Endothelial cell of umbilical vein (primary cell): ENCODE data around the gene PDE10A. TPM values are rescaled to one million over a fixed set of nuclear protein-coding genes. Genes with fewer than 3 reads are reported as not detected.

Source experiments
- BruUV-seq: library from RNA; stranded (reverse); fragments of 400-500 nt; replicated peaks from 2 replicates; lab custom pipeline; 2021; lab: Mats Ljungman, UMichigan
- CTCF ChIA-PET: fragments of 300-600, 350-600 bp; sonication (Branson Sonifier 250); formaldehyde crosslinking; loops from one replicate; lab custom pipeline; 2021; ENCODE audit warnings: antibody characterized with exemption, inconsistent platforms; lab: Charles Lee
- POLR2A ChIA-PET: fragments of 300-600, 350-600 bp; sonication (Branson Sonifier 250); formaldehyde crosslinking; loops from one replicate; lab custom pipeline; 2021; ENCODE audit warnings: antibody characterized with exemption, inconsistent platforms; lab: Charles Lee
- DNase-seq: peaks from one replicate; pipeline ENCODE4 v3.0.0-alpha.2; 2011; ENCODE audit warnings: low read depth, low spot score
- FAIRE-seq: peaks from 2 replicates; lab custom pipeline; 2011; peaks lifted over from hg19 to GRCh38; lab: Jason Lieb, UNC
- H2AFZ ChIP-seq: 2 replicates; pipeline ENCODE4 v1.6.0; 2012; ENCODE audit warnings: low read depth, low read length, control low read depth, inconsistent platforms
- H3K27ac ChIP-seq: 2 replicates; pipeline ENCODE4 v1.5.1; 2011; ENCODE audit warnings: low read depth, mild to moderate bottlenecking, control low read depth, low read length, moderate library complexity; ENCODE audit not compliant: insufficient read depth
- H3K27me3 ChIP-seq, 2 experiments: 2 replicates each; pipeline versions ENCODE4 v1.6.0 to v1.6.1; 2011; ENCODE audit warnings: low read length in 2 of 2, mixed read lengths in 1 of 2; ENCODE audit not compliant: control insufficient read depth in 2 of 2, insufficient read depth in 2 of 2
- H3K36me3 ChIP-seq, 2 experiments: 2 replicates in 1 of 2; 3 replicates in 1 of 2; pipeline ENCODE4 v1.5.1; 2011; ENCODE audit warnings: low read length in 2 of 2, mild to moderate bottlenecking in 1 of 2, moderate library complexity in 1 of 2; ENCODE audit not compliant: control insufficient read depth in 2 of 2, insufficient read depth in 2 of 2; ENCODE audit errors: extremely low read depth in 1 of 2
- H3K4me1 ChIP-seq: 3 replicates; pipeline ENCODE4 v1.5.1; 2011; ENCODE audit warnings: mild to moderate bottlenecking, low read length; ENCODE audit not compliant: control insufficient read depth, insufficient read depth; ENCODE audit errors: extremely low read depth
- H3K4me2 ChIP-seq: 2 replicates; pipeline ENCODE4 v1.6.1; 2011; ENCODE audit warnings: low read length, control low read depth, mixed read lengths; ENCODE audit not compliant: insufficient read depth
- H3K4me3 ChIP-seq, 3 experiments: fragments of 200-600 bp in 1 of 3; sonication (generic), shearing (Covaris generic) in 1 of 3; replicated peaks in 1 of 3; 2 replicates each; pipeline ENCODE4 v1.5.1; 2011 to 2016; ENCODE audit warnings: control low read depth in 3 of 3, low read length in 3 of 3, mild to moderate bottlenecking in 2 of 3, inconsistent platforms in 1 of 3, low read depth in 1 of 3, moderate library complexity in 1 of 3; ENCODE audit not compliant: insufficient read depth in 1 of 3
- H3K79me2 ChIP-seq: 2 replicates; pipeline ENCODE4 v1.6.0; 2012; ENCODE audit warnings: low read length, inconsistent platforms; ENCODE audit not compliant: control insufficient read depth, insufficient read depth
- H3K9ac ChIP-seq: replicated peaks from 2 replicates; pipeline ENCODE3; 2011; ENCODE audit warnings: low read length, control low read depth; ENCODE audit not compliant: insufficient read depth; ENCODE audit errors: extremely low read depth
- H3K9me1 ChIP-seq: replicated peaks from 3 replicates; pipeline ENCODE4 v1.6.0; 2011; ENCODE audit warnings: mild to moderate bottlenecking, low read length; ENCODE audit not compliant: control insufficient read depth, insufficient read depth; ENCODE audit errors: extremely low read depth
- H3K9me3 ChIP-seq: replicated peaks from 2 replicates; pipeline ENCODE4 v1.5.1; 2012; ENCODE audit warnings: low read length, inconsistent platforms; ENCODE audit not compliant: control insufficient read depth, insufficient read depth
- H4K20me1 ChIP-seq: replicated peaks from 2 replicates; pipeline ENCODE3; 2011; ENCODE audit warnings: mild to moderate bottlenecking, low read length; ENCODE audit not compliant: control insufficient read depth, insufficient read depth; ENCODE audit errors: extremely low read depth
- CTCF ChIP-seq, 2 donors: IDR thresholded peaks; 1 replicate in 1 of 2; 2 replicates in 1 of 2; pipeline ENCODE4 v1.5.1; 2011; ENCODE audit warnings: low read length in 2 of 2, mild to moderate bottlenecking in 2 of 2, moderate library complexity in 2 of 2, control low read depth in 1 of 2, inconsistent platforms in 1 of 2, low read depth in 1 of 2; ENCODE audit not compliant: insufficient read depth in 1 of 2; ENCODE audit errors: extremely low read depth in 1 of 2
- EZH2 ChIP-seq: IDR thresholded peaks from 2 replicates; pipeline ENCODE4 v1.6.1; 2012; ENCODE audit warnings: borderline replicate concordance, low read depth, mild to moderate bottlenecking, moderate library complexity, low read length, inconsistent platforms; ENCODE audit not compliant: severe bottlenecking
- FOS ChIP-seq: IDR thresholded peaks from 2 replicates; pipeline ENCODE4 v1.6.1; 2011; ENCODE audit warnings: mild to moderate bottlenecking, low read length, moderate library complexity, borderline replicate concordance; ENCODE audit not compliant: insufficient read depth
- GATA2 ChIP-seq: IDR thresholded peaks from 2 replicates; pipeline ENCODE4 v1.7.0; 2011; ENCODE audit warnings: low read depth, mild to moderate bottlenecking, moderate library complexity, mixed read lengths, low read length; ENCODE audit not compliant: insufficient read length, insufficient read depth
- JUN ChIP-seq: IDR thresholded peaks from 2 replicates; pipeline ENCODE4 v1.6.1; 2011; ENCODE audit warnings: borderline replicate concordance, low read depth; ENCODE audit not compliant: insufficient read length, insufficient read depth
- MAX ChIP-seq: IDR thresholded peaks from 2 replicates; pipeline ENCODE4 v1.6.1; 2011; ENCODE audit not compliant: insufficient read depth, insufficient read length
- MYC ChIP-seq: IDR thresholded peaks from one replicate; pipeline ENCODE4 v1.6.1; 2011; ENCODE audit warnings: mild to moderate bottlenecking, low read depth, low read length
- POLR2A ChIP-seq: IDR thresholded peaks from 2 replicates; pipeline ENCODE4 v1.6.1; 2012; ENCODE audit warnings: low read depth, mild to moderate bottlenecking, control low read depth, low read length
- POLR2AphosphoS5 ChIP-seq: IDR thresholded peaks from 2 replicates; pipeline ENCODE4 v1.6.1; 2012; ENCODE audit warnings: low read depth, mild to moderate bottlenecking, control low read depth, low read length, moderate library complexity; ENCODE audit not compliant: insufficient read depth
- dilution Hi-C: fragments of 300-500 bp; cut with MboI; formaldehyde crosslinking; loops from one replicate; pipeline ENCODE4 v1.15.0; 2019; ENCODE audit warnings: low sequenced_read_pairs; ENCODE audit not compliant: extremely low pct_ligation_motif_present
- intact Hi-C: fragments of 100-400 bp; cut with micrococcal nuclease; formaldehyde crosslinking; loops from one replicate; pipeline ENCODE4 v1.10.0; 2022
- polyA plus RNA-seq, 4 experiments: library from polyadenylated mRNA; depleted of rRNA in 3 of 4; stranded (reverse) in 3 of 4; unstranded in 1 of 4; fragments of >200 nt; gene quantifications; 2 replicates each; pipeline versions ENCODE4 v1.2.1 to v1.2.3, GENCODE V29; 2011 to 2012; ENCODE audit warnings: missing spikeins in 1 of 4
- total RNA-seq: library from RNA; stranded (reverse); gene quantifications from 2 replicates; pipeline ENCODE4 v1.2.3, GENCODE V29; 2021

Gene PDE10A
- total and polyA plus RNA-seq, 2 donors (not counting 3 experiments of a cell fraction or from before 2014, with no cell fraction given): 0.86 to 2.9 TPM

- Histone ChIP-seq H3K27ac (no peak overlapping the region), H3K4me2 (no peak overlapping the region), H3K36me3 (no peaks in the 10 kb centered on the region), H3K9me3 (no peaks in the 10 kb centered on the region), H2AFZ (no peak overlapping the region), H4K20me1 (no peaks in the 10 kb centered on the region), H3K9me1 (no peaks in the 10 kb centered on the region), H3K79me2 (peaks cover 7% of the 10 kb centered on the region), H3K4me1 (no peaks in the 10 kb centered on the region), H3K27me3 (no peaks in the 10 kb centered on the region), H3K4me3 (no peak overlapping the region), H3K9ac (no peak overlapping the region)
- dilution Hi-C loops (no loop called here), intact Hi-C loops (no loop called here)
- TF ChIP-seq GATA2 (no peak), CTCF (IDR thresholded peaks at IDR 0.05; ENCODE audit: extremely low read depth in 1 of 2, insufficient read depth in 1 of 2, low read depth in 1 of 2, low read length in 2 of 2) (no peak), FOS (no peak), EZH2 (no peak), POLR2A (no peak), JUN (no peak), POLR2AphosphoS5 (no peak), MAX (no peak), MYC (no peak)
- FAIRE-seq (no peak), DNase-seq (no peak)
- ChIA-PET CTCF (interaction anchor here (1.2 kb wide), 2 partner anchors 11 to 207 kb away, joined by 3 to 5 read pairs; no protein-coding TSS in a partner anchor), POLR2A (no interaction called here)
- BruUV-seq: no TSS peak
Observed at GRCh38 chr6:165647041-165647440, 16.0 kb downstream of the PDE10A start.
